Liver (tissue), 9 donors: ENCODE results near the gene RACGAP1. TPM values are rescaled to one million over a fixed set of nuclear protein-coding genes. Genes with fewer than 3 reads are reported as not detected.

Experiments used
- DNase-seq: peaks from one replicate; pipeline ENCODE4 v3.0.0-alpha.2; 2017; ENCODE audit warnings: low spot score
- H3K27ac ChIP-seq, 2 donors: one replicate each; pipeline ENCODE4 v1.7.0; 2013; ENCODE audit warnings: inconsistent platforms in 2 of 2, low read length in 2 of 2, control low read depth in 1 of 2, low read depth in 1 of 2, mild to moderate bottlenecking in 1 of 2
- H3K27me3 ChIP-seq, 4 donors: one replicate each; pipeline versions ENCODE4 v1.6.1 to v1.7.0; 2013; ENCODE audit warnings: low read length in 3 of 4, inconsistent platforms in 1 of 4, mild to moderate bottlenecking in 1 of 4, moderate library complexity in 1 of 4; ENCODE audit not compliant: control insufficient read depth in 4 of 4, insufficient read depth in 4 of 4
- H3K36me3 ChIP-seq, 4 donors: one replicate each; pipeline versions ENCODE4 v1.6.1 to v1.7.0; 2013; ENCODE audit warnings: low read length in 3 of 4, mild to moderate bottlenecking in 3 of 4, low read depth in 1 of 4, moderate library complexity in 1 of 4; ENCODE audit not compliant: control insufficient read depth in 4 of 4, insufficient read depth in 3 of 4
- H3K4me1 ChIP-seq, 4 donors: one replicate each; pipeline versions ENCODE4 v1.6.1 to v1.7.0; 2013; ENCODE audit warnings: low read length in 3 of 4, mild to moderate bottlenecking in 3 of 4, moderate library complexity in 1 of 4; ENCODE audit not compliant: control insufficient read depth in 4 of 4, insufficient read depth in 4 of 4
- H3K4me3 ChIP-seq, 3 donors: one replicate each; pipeline versions ENCODE4 v1.6.1 to v1.7.0; 2013; ENCODE audit warnings: low read length in 3 of 3, control low read depth in 1 of 3, low read depth in 1 of 3, mild to moderate bottlenecking in 1 of 3
- H3K9ac ChIP-seq, 2 donors: one replicate each; pipeline ENCODE4 v1.7.0; 2013; ENCODE audit warnings: low read length in 2 of 2, mild to moderate bottlenecking in 2 of 2, moderate library complexity in 2 of 2, control low read depth in 1 of 2, low read depth in 1 of 2
- H3K9me3 ChIP-seq, 4 donors: one replicate each; pipeline versions ENCODE4 v1.6.1 to v1.7.0; 2013; ENCODE audit warnings: low read length in 3 of 4; ENCODE audit not compliant: control insufficient read depth in 4 of 4
- CTCF ChIP-seq: fragments of 150-350 bp; IDR thresholded peaks from 2 replicates; pipeline ENCODE4 v1.5.1; 2017; ENCODE audit warnings: improper control_type of control experiment, low read depth, low read length; ENCODE audit not compliant: missing input control
- EGR1 ChIP-seq, 2 donors: IDR thresholded peaks; 2 replicates each; pipeline ENCODE4 v1.6.1; 2016 to 2018; ENCODE audit warnings: antibody characterized with exemption in 2 of 2, low read depth in 2 of 2
- HNF4G ChIP-seq: IDR thresholded peaks from 2 replicates; pipeline ENCODE4 v1.6.1; 2016; ENCODE audit warnings: antibody characterized with exemption
- RAD21 ChIP-seq, 2 donors: IDR thresholded peaks; 2 replicates each; pipeline ENCODE4 v1.6.1; 2016; ENCODE audit warnings: antibody characterized with exemption in 2 of 2, mild to moderate bottlenecking in 2 of 2
- RXRA ChIP-seq, 2 donors: IDR thresholded peaks; 2 replicates each; pipeline ENCODE4 v1.6.1; 2017 to 2018; ENCODE audit warnings: antibody characterized with exemption in 2 of 2, mild to moderate bottlenecking in 1 of 2
- YY1 ChIP-seq: IDR thresholded peaks from 2 replicates; pipeline ENCODE4 v1.6.1; 2016; ENCODE audit warnings: antibody characterized with exemption, mild to moderate bottlenecking
- WGBS: extraction: QIAGEN DNeasy Blood & Tissue Kit; methylation state at CpG from one replicate; pipeline ENCODE4 v1.1.7; 2013; 5-methylcytosine and 5-hydroxymethylcytosine counted together
- polyA plus RNA-seq, 2 donors: library from polyadenylated mRNA; stranded (reverse) in 1 of 2; unstranded in 1 of 2; fragments of 200-250 nt in 1 of 2; fragments of >200 nt in 1 of 2; fragmentation: Nextera tagmentation in 1 of 2; extraction: Ambion mirVana in 1 of 2; gene quantifications; one replicate each; pipeline versions ENCODE4 v1.2.1 to v1.2.3, GENCODE V29; 2013 to 2015
- total RNA-seq, 2 donors: library from RNA; depleted of rRNA; stranded (reverse); fragments of >200 nt; gene quantifications; one replicate each; pipeline ENCODE4 v1.2.3, GENCODE V29; 2014
- TF ChIP-seq, protein P1 (sequence below): IDR thresholded peaks from 2 replicates; pipeline ENCODE4 v1.6.1; 2016; ENCODE audit warnings: antibody characterized with exemption
- donor health status: healthy.
- donor health status: healthy.
- donor health status: healthy.
- donor health status: healthy.
- donor health status: healthy.

Gene RACGAP1
- total and polyA plus RNA-seq, 4 donors: 1.0 to 38.3 (median 2.9) TPM

- Histone ChIP-seq H3K4me1 (peaks cover 1 to 10% (median 5%) of the 10 kb centered on the region in 4 donors), H3K27me3 (peaks cover 0 to 2% (median 0%) of the 10 kb centered on the region in 4 donors), H3K27ac (no peak overlapping the region), H3K4me3 (no peak overlapping the region), H3K36me3 (no peaks in the 10 kb centered on the region), H3K9ac (no peak overlapping the region), H3K9me3 (no peaks in the 10 kb centered on the region)
- no peak for DNase-seq
- no peak for TF ChIP-seq EGR1 (IDR thresholded peaks at IDR 0.05; ENCODE audit: low read depth in 2 of 2)
- TF ChIP-seq, protein P1, sequence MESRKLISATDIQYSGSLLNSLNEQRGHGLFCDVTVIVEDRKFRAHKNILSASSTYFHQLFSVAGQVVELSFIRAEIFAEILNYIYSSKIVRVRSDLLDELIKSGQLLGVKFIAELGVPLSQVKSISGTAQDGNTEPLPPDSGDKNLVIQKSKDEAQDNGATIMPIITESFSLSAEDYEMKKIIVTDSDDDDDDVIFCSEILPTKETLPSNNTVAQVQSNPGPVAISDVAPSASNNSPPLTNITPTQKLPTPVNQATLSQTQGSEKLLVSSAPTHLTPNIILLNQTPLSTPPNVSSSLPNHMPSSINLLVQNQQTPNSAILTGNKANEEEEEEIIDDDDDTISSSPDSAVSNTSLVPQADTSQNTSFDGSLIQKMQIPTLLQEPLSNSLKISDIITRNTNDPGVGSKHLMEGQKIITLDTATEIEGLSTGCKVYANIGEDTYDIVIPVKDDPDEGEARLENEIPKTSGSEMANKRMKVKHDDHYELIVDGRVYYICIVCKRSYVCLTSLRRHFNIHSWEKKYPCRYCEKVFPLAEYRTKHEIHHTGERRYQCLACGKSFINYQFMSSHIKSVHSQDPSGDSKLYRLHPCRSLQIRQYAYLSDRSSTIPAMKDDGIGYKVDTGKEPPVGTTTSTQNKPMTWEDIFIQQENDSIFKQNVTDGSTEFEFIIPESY: no peak
- 66% methylated on average over 6 of the region's 6 CpGs for WGBS
Measured at GRCh38 chr12:50061946-50062686, 36.8 kb upstream of the RACGAP1 start.

DNA sequence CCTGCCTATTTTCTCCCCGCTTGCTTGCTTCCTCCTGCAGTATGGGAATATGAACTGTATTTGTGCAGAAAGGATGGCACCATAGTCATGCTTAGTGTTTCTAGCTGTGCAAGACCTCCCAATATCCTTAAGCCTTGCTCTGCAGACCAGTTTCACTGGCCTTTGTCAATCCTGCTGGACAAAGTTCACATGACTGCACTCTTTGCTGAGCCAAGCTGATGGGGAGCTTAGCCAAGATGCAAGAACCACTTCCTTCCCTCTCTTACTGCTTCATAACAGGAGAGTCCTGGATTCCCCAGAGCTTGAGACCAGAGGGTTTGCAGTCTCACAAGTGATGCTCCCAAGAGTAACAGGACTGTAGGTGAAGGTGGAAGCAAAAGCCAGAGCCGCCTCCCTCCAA lies 35.9 kb upstream of the RACGAP1 start:
- Histone ChIP-seq H3K4me3 (no peak overlapping the region), H3K27me3 (peaks cover 0 to 2% (median 0%) of the 10 kb centered on the region in 4 donors)

More for the DNA sequence above, 35.9 kb upstream of the RACGAP1 start:
- H3K9ac ChIP-seq: no peak overlapping the region
- no peak for TF ChIP-seq RXRA (IDR thresholded peaks at IDR 0.05)
- no peak for TF ChIP-seq YY1
- no peak for TF ChIP-seq RAD21 (IDR thresholded peaks at IDR 0.05)
- no peak for TF ChIP-seq HNF4G
- no peak for TF ChIP-seq CTCF
- TF ChIP-seq, protein P1: no peak
- no peak for DNase-seq
- no peaks in the 10 kb centered on the region for H3K36me3 ChIP-seq
- peaks cover 3 to 15% (median 9%) of the 10 kb centered on the region in 4 donors for H3K4me1 ChIP-seq
- H3K9me3 ChIP-seq: no peaks in the 10 kb centered on the region
- no peak overlapping the region for H3K27ac ChIP-seq
- 77% methylated on average over 2 of the region's 2 CpGs for WGBS
